Activated CD8-positive, alpha-beta T cell treated with anti-CD3 and anti-CD28 coated beads, Interleukin-2, amount 10 ng/mL, durations not matched to agents 7 days and 5 days (primary cell): ENCODE measurements around the gene ELOVL7. TPM values are rescaled to one million over a fixed set of nuclear protein-coding genes. Genes with fewer than 3 reads are reported as not detected.
"Not testable (repeated sequence)": the region's sequence is repeated elsewhere in the genome, so short reads cannot be mapped to it uniquely, and the experiment has no call there.

Experiments used
- ATAC-seq: fragments of 150-1000 bp; cut with Tn5 transposase; one replicate; pipeline ENCODE4 v1.10.0; 2021; ENCODE audit warnings: moderate library complexity
- CTCF ChIA-PET: fragments of 350-600 bp; sonication (Branson Sonifier 250); formaldehyde crosslinking; loops from one replicate; lab custom pipeline; 2021; ENCODE audit warnings: antibody characterized with exemption; lab: Charles Lee
- POLR2A ChIA-PET: fragments of 350-600 bp; sonication (Branson Sonifier 250); formaldehyde crosslinking; loops from one replicate; lab custom pipeline; 2021; ENCODE audit warnings: antibody characterized with exemption; lab: Charles Lee
- DNase-seq: peaks from one replicate; pipeline ENCODE4 v3.0.0-alpha.2; 2020
- H3K27ac Mint-ChIP-seq: one replicate; pipeline ENCODE4 v1.8.0; 2021; ENCODE audit warnings: mild to moderate bottlenecking, mixed read lengths
- H3K27me3 Mint-ChIP-seq: one replicate; pipeline ENCODE4 v1.8.0; 2021; ENCODE audit warnings: low read depth, mixed read lengths
- H3K36me3 Mint-ChIP-seq: one replicate; pipeline ENCODE4 v1.8.0; 2021; ENCODE audit warnings: low read depth, mixed read lengths
- H3K4me1 Mint-ChIP-seq: one replicate; pipeline ENCODE4 v1.8.0; 2021; ENCODE audit warnings: low read depth, mixed read lengths
- H3K4me3 Mint-ChIP-seq: one replicate; pipeline ENCODE4 v1.8.0; 2021; ENCODE audit warnings: mild to moderate bottlenecking, mixed read lengths
- H3K9me3 Mint-ChIP-seq: one replicate; pipeline ENCODE4 v1.8.0; 2022; ENCODE audit warnings: mixed read lengths; ENCODE audit not compliant: insufficient read depth
- total RNA-seq, 2 experiments: library from RNA; stranded (reverse); gene quantifications; one replicate each; pipeline ENCODE4 v1.2.3, GENCODE V29; 2021

The ELOVL7 gene
- total RNA-seq, result under 1 TPM; 0.26 to 0.34 TPM

GRCh38 chr5:60843936-60844905 lies at the start of gene ELOVL7:
TSS of gene ELOVL7 (minus strand) at chr5:60844269. CDS start at chr5:60787397, 56,872 bp downstream.
- peak; percentile 95 for ATAC-seq
- Mint-ChIP-seq H3K4me3 (peak within 1 kb of the TSS; percentile 78), H3K27ac (peak within 1 kb of the TSS; percentile 25), H3K27me3 (peaks cover 56% of the 10 kb centered on the region), H3K4me1 (peaks cover 13% of the 10 kb centered on the region), H3K9me3 (no peaks in the 10 kb centered on the region), H3K36me3 (no peaks in the 10 kb centered on the region)
- POLR2A ChIA-PET, result no interaction called here
- CTCF ChIA-PET, result interaction anchor here (0.7 to 1.0 kb wide), 3 partner anchors 10 to 176 kb away, joined by 3 to 6 read pairs (median 3); partner anchors contain the start of gene DEPDC1B
- DNase-seq, result peak; percentile 75

GRCh38 chr5:60893521-60893920 lies 49.5 kb upstream of the ELOVL7 start:
- Mint-ChIP-seq H3K27me3 (no peaks in the 10 kb centered on the region), H3K4me1 (no peaks in the 10 kb centered on the region), H3K9me3 (no peaks in the 10 kb centered on the region), H3K4me3 (no peak overlapping the region), H3K36me3 (peaks cover 20% of the 10 kb centered on the region), H3K27ac (no peak overlapping the region)
- ChIA-PET CTCF (no interaction called here), POLR2A (no interaction called here)
- ATAC-seq, result no peak
- no peak for DNase-seq

GRCh38 chr5:60891667-60892066 lies 47.6 kb upstream of the ELOVL7 start:
- no peak for DNase-seq
- peaks cover 15% of the 10 kb centered on the region for H3K36me3 Mint-ChIP-seq
- CTCF ChIA-PET, result no interaction called here
- no peak for ATAC-seq
- H3K27ac Mint-ChIP-seq, result no peak overlapping the region
- no peaks in the 10 kb centered on the region for H3K27me3 Mint-ChIP-seq
- no peaks in the 10 kb centered on the region for H3K9me3 Mint-ChIP-seq
- POLR2A ChIA-PET, result no interaction called here
- no peak overlapping the region for H3K4me3 Mint-ChIP-seq
- H3K4me1 Mint-ChIP-seq, result no peaks in the 10 kb centered on the region

GRCh38 chr5:60888359-60889061 lies 44.4 kb upstream of the ELOVL7 start:
- no peaks in the 10 kb centered on the region for H3K9me3 Mint-ChIP-seq
- H3K36me3 Mint-ChIP-seq, result peaks cover 11% of the 10 kb centered on the region
- no peak for ATAC-seq
- ChIA-PET POLR2A (no interaction called here), CTCF (no interaction called here)
- H3K4me1 Mint-ChIP-seq, result no peaks in the 10 kb centered on the region
- DNase-seq, result no peak
- H3K27ac Mint-ChIP-seq, result no peak overlapping the region
- H3K27me3 Mint-ChIP-seq, result no peaks in the 10 kb centered on the region
- H3K4me3 Mint-ChIP-seq, result no peak overlapping the region

- no peak overlapping the region for H3K4me3 Mint-ChIP-seq
- ATAC-seq, result no peak
Measured at GRCh38 chr5:60887746-60888145, 43.7 kb upstream of the ELOVL7 start.

GRCh38 chr5:60887096-60887495 lies 43.0 kb upstream of the ELOVL7 start:
- Mint-ChIP-seq H3K9me3 (no peaks in the 10 kb centered on the region), H3K27me3 (no peaks in the 10 kb centered on the region), H3K4me3 (no peak overlapping the region), H3K27ac (no peak overlapping the region), H3K4me1 (no peaks in the 10 kb centered on the region), H3K36me3 (peaks cover 7% of the 10 kb centered on the region)
- ATAC-seq (no peak), DNase-seq (no peak)
- ChIA-PET POLR2A (no interaction called here), CTCF (no interaction called here)

More at GRCh38 chr5:60887746-60888145, 43.7 kb upstream of the ELOVL7 start:
- Mint-ChIP-seq H3K9me3 (no peaks in the 10 kb centered on the region), H3K27ac (no peak overlapping the region), H3K27me3 (no peaks in the 10 kb centered on the region), H3K36me3 (peaks cover 9% of the 10 kb centered on the region), H3K4me1 (no peaks in the 10 kb centered on the region)
- ChIA-PET POLR2A (no interaction called here), CTCF (no interaction called here)
- no peak for DNase-seq

- ATAC-seq, result no peak
- Mint-ChIP-seq H3K4me1 (no peaks in the 10 kb centered on the region), H3K27ac (no peak overlapping the region), H3K9me3 (no peaks in the 10 kb centered on the region), H3K4me3 (no peak overlapping the region), H3K27me3 (no peaks in the 10 kb centered on the region), H3K36me3 (peaks cover 10% of the 10 kb centered on the region)
- CTCF ChIA-PET, result no interaction called here
- POLR2A ChIA-PET, result no interaction called here
- DNase-seq, result no peak
Measured at GRCh38 chr5:60886158-60886557, 42.1 kb upstream of the ELOVL7 start.

- no peak for ATAC-seq
- H3K9me3 Mint-ChIP-seq, result no peaks in the 10 kb centered on the region
- H3K4me3 Mint-ChIP-seq, result no peak overlapping the region
- peaks cover 9% of the 10 kb centered on the region for H3K36me3 Mint-ChIP-seq
- no peak overlapping the region for H3K27ac Mint-ChIP-seq
- ChIA-PET POLR2A (no interaction called here), CTCF (no interaction called here)
- H3K4me1 Mint-ChIP-seq, result no peaks in the 10 kb centered on the region
- no peaks in the 10 kb centered on the region for H3K27me3 Mint-ChIP-seq
- no peak for DNase-seq
Measured at GRCh38 chr5:60883229-60883628, 39.2 kb upstream of the ELOVL7 start.

GRCh38 chr5:60872892-60873291 lies 28.8 kb upstream of the ELOVL7 start:
- no peak overlapping the region for H3K4me3 Mint-ChIP-seq
- POLR2A ChIA-PET, result no interaction called here

GRCh38 chr5:60870857-60871256 lies 26.8 kb upstream of the ELOVL7 start:
- Mint-ChIP-seq H3K27ac (no peak overlapping the region), H3K4me1 (no peaks in the 10 kb centered on the region), H3K9me3 (peaks cover 11% of the 10 kb centered on the region), H3K27me3 (no peaks in the 10 kb centered on the region), H3K36me3 (peaks cover 9% of the 10 kb centered on the region), H3K4me3 (no peak overlapping the region)
- DNase-seq, result no peak
- ATAC-seq, result no peak
- POLR2A ChIA-PET, result no interaction called here
- CTCF ChIA-PET, result no interaction called here

More at GRCh38 chr5:60872892-60873291, 28.8 kb upstream of the ELOVL7 start:
- H3K9me3 Mint-ChIP-seq, result peaks cover 11% of the 10 kb centered on the region
- H3K36me3 Mint-ChIP-seq, result peaks cover 9% of the 10 kb centered on the region
- ATAC-seq (no peak), DNase-seq (no peak)
- H3K27ac Mint-ChIP-seq, result no peak overlapping the region
- H3K4me1 Mint-ChIP-seq, result no peaks in the 10 kb centered on the region
- H3K27me3 Mint-ChIP-seq, result no peaks in the 10 kb centered on the region
- CTCF ChIA-PET, result no interaction called here

- CTCF ChIA-PET, H3K4me1 Mint-ChIP-seq, H3K9me3 Mint-ChIP-seq, POLR2A ChIA-PET, H3K27ac Mint-ChIP-seq, DNase-seq, H3K36me3 Mint-ChIP-seq, H3K27me3 Mint-ChIP-seq, H3K4me3 Mint-ChIP-seq, ATAC-seq: not testable (repeated sequence)
Measured at GRCh38 chr5:60860572-60860971, 16.5 kb upstream of the ELOVL7 start.

GRCh38 chr5:60856066-60856465 lies 12.0 kb upstream of the ELOVL7 start:
- Mint-ChIP-seq H3K4me3 (no peak overlapping the region), H3K27ac (no peak overlapping the region), H3K27me3 (no peaks in the 10 kb centered on the region), H3K9me3 (peaks cover 4% of the 10 kb centered on the region), H3K36me3 (no peaks in the 10 kb centered on the region), H3K4me1 (no peaks in the 10 kb centered on the region)
- ChIA-PET POLR2A (no interaction called here), CTCF (interaction anchor here (0.7 kb wide), 1 partner anchor 362 kb away, joined by 3 read pairs; no protein-coding TSS in a partner anchor)
- ATAC-seq (no peak), DNase-seq (no peak)
